Body of pancreas (tissue), 4 donors: Measurements from ENCODE around the gene TBCE. TPM values are rescaled to one million over a fixed set of nuclear protein-coding genes. Genes with fewer than 3 reads are reported as not detected.
"Not testable (repeated sequence)": the region's sequence is repeated elsewhere in the genome, so short reads cannot be mapped to it uniquely, and the experiment has no call there.

ENCODE experiments used
- ATAC-seq: fragments of 150-250 bp; one replicate; pipeline ENCODE4 v1.9.1; 2016
- DNase-seq, 4 donors: peaks; one replicate each; pipeline ENCODE4 v3.0.0-alpha.2; 2019
- H3K27ac ChIP-seq, 4 donors: fragments of 200-600 bp; sonication (generic); 1 replicate in 3 of 4; 2 replicates in 1 of 4; pipeline versions ENCODE4 v1.5.1 to v1.6.1; 2016 to 2019; ENCODE audit warnings: mild to moderate bottlenecking in 1 of 4, mixed read lengths in 1 of 4, moderate library complexity in 1 of 4
- H3K27me3 ChIP-seq, 2 donors: fragments of 200-600 bp; sonication (generic); one replicate each; pipeline ENCODE4 v1.6.0; 2016; ENCODE audit warnings: mild to moderate bottlenecking in 1 of 2
- H3K36me3 ChIP-seq, 2 donors: fragments of 200-600 bp; sonication (generic); replicated peaks in 1 of 2; 2 replicates each; pipeline ENCODE4 v1.5.1; 2016; ENCODE audit warnings: low read depth in 2 of 2; ENCODE audit not compliant: insufficient read depth in 1 of 2
- H3K4me1 ChIP-seq: fragments of 200-600 bp; sonication (generic); one replicate; pipeline ENCODE4 v1.6.0; 2016
- H3K4me3 ChIP-seq, 2 donors: fragments of 200-600 bp; sonication (generic); 1 replicate in 1 of 2; 2 replicates in 1 of 2; pipeline ENCODE4 v1.5.1; 2016 to 2019
- H3K9me3 ChIP-seq, 3 donors: fragments of 200-600 bp; sonication (generic); 1 replicate in 2 of 3; 2 replicates in 1 of 3; pipeline ENCODE4 v1.5.1; 2016
- POLR2A ChIP-seq, 3 donors: fragments of 450-650 bp; IDR thresholded peaks; one replicate each; pipeline ENCODE4 v1.6.1; 2016; ENCODE audit warnings: antibody characterized with exemption in 3 of 3, mild to moderate bottlenecking in 2 of 3
- WGBS, 2 donors: methylation state at CpG; one replicate each; pipeline ENCODE4 v1.1.5; 2017; 5-methylcytosine and 5-hydroxymethylcytosine counted together
- intact Hi-C: fragments of 100-400 bp; cut with DNase I; formaldehyde crosslinking; loops from one replicate; pipeline ENCODE4 v1.15.1; 2023
- total RNA-seq, 2 donors: library from RNA; depleted of rRNA; stranded (reverse); fragments of >200 nt; gene quantifications; one replicate each; pipeline ENCODE4 v1.1.0, GENCODE V29; 2016
- TF ChIP-seq, protein P1 (sequence below), 7 experiments: fragments of 450-650 bp in 4 of 7; fragments of 200-600 bp in 3 of 7; sonication (generic) in 3 of 7; IDR thresholded peaks; one replicate each; pipeline ENCODE4 v1.5.1; 2016 to 2019; ENCODE audit warnings: antibody characterized with exemption in 7 of 7

TBCE gene
- total RNA-seq, 2 donors from 2014 or later: 15.0 to 22.1 TPM

- DNase-seq: no peak
- no peak for TF ChIP-seq POLR2A (IDR thresholded peaks at IDR 0.05)
- TF ChIP-seq, protein P1, sequence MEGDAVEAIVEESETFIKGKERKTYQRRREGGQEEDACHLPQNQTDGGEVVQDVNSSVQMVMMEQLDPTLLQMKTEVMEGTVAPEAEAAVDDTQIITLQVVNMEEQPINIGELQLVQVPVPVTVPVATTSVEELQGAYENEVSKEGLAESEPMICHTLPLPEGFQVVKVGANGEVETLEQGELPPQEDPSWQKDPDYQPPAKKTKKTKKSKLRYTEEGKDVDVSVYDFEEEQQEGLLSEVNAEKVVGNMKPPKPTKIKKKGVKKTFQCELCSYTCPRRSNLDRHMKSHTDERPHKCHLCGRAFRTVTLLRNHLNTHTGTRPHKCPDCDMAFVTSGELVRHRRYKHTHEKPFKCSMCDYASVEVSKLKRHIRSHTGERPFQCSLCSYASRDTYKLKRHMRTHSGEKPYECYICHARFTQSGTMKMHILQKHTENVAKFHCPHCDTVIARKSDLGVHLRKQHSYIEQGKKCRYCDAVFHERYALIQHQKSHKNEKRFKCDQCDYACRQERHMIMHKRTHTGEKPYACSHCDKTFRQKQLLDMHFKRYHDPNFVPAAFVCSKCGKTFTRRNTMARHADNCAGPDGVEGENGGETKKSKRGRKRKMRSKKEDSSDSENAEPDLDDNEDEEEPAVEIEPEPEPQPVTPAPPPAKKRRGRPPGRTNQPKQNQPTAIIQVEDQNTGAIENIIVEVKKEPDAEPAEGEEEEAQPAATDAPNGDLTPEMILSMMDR (IDR thresholded peaks at IDR 0.05): no peak
- Histone ChIP-seq H3K36me3 (no peaks in the 10 kb centered on the region), H3K4me3 (no peak overlapping the region), H3K27ac (no peak overlapping the region), H3K9me3 (no peaks in the 10 kb centered on the region), H3K4me1 (no peaks in the 10 kb centered on the region), H3K27me3 (no peaks in the 10 kb centered on the region)
- intact Hi-C loops: no loop called here
- ATAC-seq: no peak
- WGBS, 2 donors: 90 to 91% methylated on average over 5 of the region's 5 CpGs
Observed at GRCh38 chr1:235343726-235344125, 23.5 kb upstream of the TBCE start.

DNA sequence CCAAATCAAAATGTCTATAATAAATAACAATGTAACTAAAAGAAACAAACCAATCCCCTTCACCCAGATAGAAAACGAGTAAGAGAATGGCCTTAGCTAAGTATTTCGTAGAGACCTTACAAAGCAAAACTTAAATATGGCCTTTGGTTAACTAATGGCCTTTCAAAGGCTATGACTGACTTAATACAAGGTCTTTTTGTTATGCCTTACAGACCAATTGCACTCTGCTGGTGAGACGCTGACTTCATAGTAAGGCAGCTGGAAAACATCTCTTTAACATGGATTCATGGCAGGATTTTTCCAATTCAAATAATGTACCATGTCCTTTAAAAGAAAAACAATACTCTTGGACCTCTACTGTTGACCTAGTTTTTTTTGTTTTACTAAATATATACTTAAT, 15.8 kb upstream of the TBCE start:
- Histone ChIP-seq H3K9me3 (no peaks in the 10 kb centered on the region), H3K4me3 (no peak overlapping the region), H3K4me1 (no peaks in the 10 kb centered on the region), H3K27me3 (no peaks in the 10 kb centered on the region), H3K36me3 (no peaks in the 10 kb centered on the region), H3K27ac (no peak overlapping the region)
- DNase-seq (no peak), ATAC-seq (no peak)
- WGBS, 2 donors: 88 to 91% methylated on average over 3 of the region's 3 CpGs
- TF ChIP-seq, protein P1 (IDR thresholded peaks at IDR 0.05): no peak
- TF ChIP-seq POLR2A (IDR thresholded peaks at IDR 0.05): no peak
- intact Hi-C loops: no loop called here

DNA sequence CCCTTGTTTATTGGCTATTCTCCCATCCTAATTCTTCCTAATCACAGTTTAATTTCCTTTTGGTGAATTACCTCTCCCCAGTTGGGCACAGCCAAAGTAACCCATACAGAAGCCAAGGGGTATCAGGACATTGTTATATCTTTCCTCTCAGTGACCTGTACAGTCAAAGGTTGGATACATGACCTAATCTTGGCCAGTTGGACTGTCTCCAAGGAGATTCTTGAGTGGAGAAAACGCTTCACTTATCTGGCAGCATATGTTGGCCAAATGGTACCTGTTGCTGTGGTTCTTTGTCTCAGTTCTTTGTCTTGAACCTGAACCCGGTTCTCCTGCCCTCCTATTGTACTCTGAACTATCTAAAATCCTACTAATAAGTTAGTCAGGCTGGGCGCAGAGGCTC, 15.3 kb upstream of the TBCE start:
- Histone ChIP-seq H3K36me3 (no peaks in the 10 kb centered on the region), H3K27ac (no peak overlapping the region), H3K27me3 (no peaks in the 10 kb centered on the region), H3K4me3 (no peak overlapping the region), H3K9me3 (no peaks in the 10 kb centered on the region), H3K4me1 (no peaks in the 10 kb centered on the region)
- ATAC-seq (no peak), DNase-seq (no peak)
- WGBS, 2 donors: 58 to 70% methylated on average over 3 of the region's 3 CpGs
- intact Hi-C loops: no loop called here
- TF ChIP-seq, protein P1 (IDR thresholded peaks at IDR 0.05): no peak
- TF ChIP-seq POLR2A (IDR thresholded peaks at IDR 0.05): no peak

DNA sequence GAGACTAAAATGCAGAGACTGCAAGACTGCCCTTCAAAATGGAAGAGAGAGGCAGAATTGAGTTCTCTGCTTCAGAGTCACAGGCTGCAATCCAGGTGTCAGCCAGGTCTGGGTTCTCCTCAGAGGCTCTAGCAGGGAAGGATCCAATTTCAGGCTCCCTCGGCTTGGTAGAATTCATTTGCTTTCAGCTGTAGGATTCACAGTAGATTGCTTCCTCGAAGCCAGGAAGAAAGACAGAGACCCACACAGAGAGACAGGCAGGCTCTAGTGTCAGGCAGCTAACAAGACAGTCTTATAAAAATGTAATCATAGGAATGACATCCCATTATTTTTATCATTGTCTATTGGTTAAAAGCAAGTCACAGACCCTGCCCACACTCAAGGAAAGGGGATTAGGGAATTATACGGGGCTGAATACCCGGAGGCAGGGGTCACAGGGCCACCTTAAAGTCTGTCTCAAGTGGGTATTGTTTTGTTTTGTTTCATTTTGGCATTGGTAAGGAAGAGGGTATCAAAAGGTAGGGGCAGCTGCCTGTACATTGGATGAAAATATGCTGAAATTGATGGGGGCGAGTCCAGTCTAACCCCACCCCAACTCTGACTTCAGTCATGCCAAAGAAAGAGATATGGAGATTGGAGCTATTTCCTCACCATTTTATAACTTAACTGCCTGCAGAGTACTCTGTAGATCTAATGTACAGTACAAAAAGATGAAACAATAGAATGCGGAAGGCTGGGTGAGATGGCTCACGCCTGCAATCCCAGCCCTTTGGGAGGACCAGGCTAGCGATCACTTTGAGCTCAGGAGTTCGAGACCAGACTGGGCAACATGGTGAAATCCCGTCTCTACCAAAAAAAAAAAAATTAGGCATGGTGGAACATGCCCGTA, 9.5 kb upstream of the TBCE start:
- no peaks in the 10 kb centered on the region for H3K4me1 ChIP-seq
- no peak for DNase-seq
- H3K9me3 ChIP-seq: no peaks in the 10 kb centered on the region
- no peak for TF ChIP-seq POLR2A (IDR thresholded peaks at IDR 0.05)
- TF ChIP-seq, protein P1 (IDR thresholded peaks at IDR 0.05): no peak
- 65 to 72% methylated on average over 11 of the region's 11 CpGs for WGBS, 2 donors
- no peaks in the 10 kb centered on the region for H3K36me3 ChIP-seq
- intact Hi-C loops: no loop called here
- ATAC-seq: no peak
- H3K27ac ChIP-seq: no peak overlapping the region
- H3K27me3 ChIP-seq: no peaks in the 10 kb centered on the region
- H3K4me3 ChIP-seq: no peak overlapping the region

DNA sequence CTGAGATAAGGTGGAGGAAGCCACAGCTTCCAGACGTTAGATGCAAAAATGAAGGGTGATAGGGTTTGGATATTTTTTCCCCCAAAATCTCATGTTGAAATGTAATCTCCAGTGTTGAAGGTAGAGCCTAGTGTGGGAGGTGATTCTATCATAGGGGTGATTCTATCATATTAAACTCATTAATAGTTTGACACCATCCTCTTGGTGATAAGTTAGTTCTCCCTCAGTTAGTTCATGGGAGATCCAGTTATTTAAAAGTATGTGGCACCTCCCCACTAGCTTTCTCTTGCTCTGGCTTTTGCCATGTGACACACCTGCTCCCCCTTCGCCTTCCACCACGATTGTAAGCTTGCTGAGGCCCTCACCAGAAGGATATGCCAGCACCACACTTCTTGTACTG, 8.3 kb upstream of the TBCE start:
- intact Hi-C loops: no loop called here
- H3K27ac ChIP-seq: no peak overlapping the region
- DNase-seq: no peak
- no peaks in the 10 kb centered on the region for H3K36me3 ChIP-seq
- 81 to 86% methylated on average over 3 of the region's 3 CpGs for WGBS, 2 donors
- H3K27me3 ChIP-seq: no peaks in the 10 kb centered on the region
- H3K4me1 ChIP-seq: no peaks in the 10 kb centered on the region
- no peak for TF ChIP-seq POLR2A (IDR thresholded peaks at IDR 0.05)
- TF ChIP-seq, protein P1 (IDR thresholded peaks at IDR 0.05): no peak
- H3K9me3 ChIP-seq: no peaks in the 10 kb centered on the region
- H3K4me3 ChIP-seq: no peak overlapping the region
- ATAC-seq: no peak

- intact Hi-C loops: not testable (repeated sequence)
- 92 to 95% methylated on average over 9 of the region's 9 CpGs for WGBS, 2 donors
Observed at GRCh38 chr1:235364189-235364588, 3.0 kb upstream of the TBCE start.

More at GRCh38 chr1:235364189-235364588, 3.0 kb upstream of the TBCE start:
- not testable (repeated sequence) for DNase-seq, ATAC-seq, H3K4me3 ChIP-seq, H3K36me3 ChIP-seq, H3K27me3 ChIP-seq, H3K9me3 ChIP-seq, H3K27ac ChIP-seq
- H3K4me1 ChIP-seq: peaks cover 16% of the 10 kb centered on the region
